HepG2 (cell line): ENCODE measurements around the gene MRAP. TPM values are rescaled to one million over a fixed set of nuclear protein-coding genes. Genes with fewer than 3 reads are reported as not detected.

ENCODE experiments used
- ATRX ChIP-seq: sonication (generic); formaldehyde crosslinking; IDR thresholded peaks from 2 replicates; pipeline ENCODE4 v1.4.0; 2020; ENCODE audit warnings: missing genetic modification reagents, borderline replicate concordance
- CAMTA2 ChIP-seq: sonication (generic); formaldehyde crosslinking; IDR thresholded peaks from 2 replicates; pipeline ENCODE4 v1.4.0; 2020; ENCODE audit warnings: mild to moderate bottlenecking, missing genetic modification reagents, borderline replicate concordance
- E2F1 ChIP-seq: sonication (generic); formaldehyde crosslinking; IDR thresholded peaks from 2 replicates; pipeline ENCODE4 v1.5.0; 2020; ENCODE audit warnings: missing genetic modification reagents
- HOXA3 ChIP-seq: sonication (generic); formaldehyde crosslinking; IDR thresholded peaks from 2 replicates; pipeline ENCODE4 v1.5.0; 2020; ENCODE audit warnings: missing genetic modification reagents
- IRF2 ChIP-seq: IDR thresholded peaks from 2 replicates; pipeline ENCODE4 v1.6.1; 2018; ENCODE audit warnings: missing genetic modification reagents, missing compliant biosample characterization
- MED1 ChIP-seq: sonication (generic); formaldehyde crosslinking; IDR thresholded peaks from 2 replicates; pipeline ENCODE4 v1.4.0; 2020; ENCODE audit warnings: missing genetic modification reagents
- MLLT10 ChIP-seq: sonication (generic); formaldehyde crosslinking; IDR thresholded peaks from 2 replicates; pipeline ENCODE4 v1.4.0; 2020; ENCODE audit warnings: missing genetic modification reagents
- MXI1 ChIP-seq: IDR thresholded peaks from 3 replicates; pipeline ENCODE4 v1.6.1; 2012; ENCODE audit warnings: low read depth, low read length, inconsistent platforms, borderline replicate concordance
- RCOR2 ChIP-seq: IDR thresholded peaks from 2 replicates; pipeline ENCODE4 v1.6.1; 2016; ENCODE audit warnings: missing biosample characterization, missing genetic modification reagents
- ZFP36 ChIP-seq: fragments of 150-350 bp; IDR thresholded peaks from 2 replicates; pipeline ENCODE4 v1.6.1; 2018; ENCODE audit warnings: borderline replicate concordance, low read length, low read depth; ENCODE audit not compliant: partially characterized antibody
- ZFX ChIP-seq: sonication (generic); formaldehyde crosslinking; IDR thresholded peaks from 2 replicates; pipeline ENCODE4 v1.4.0; 2020; ENCODE audit warnings: mild to moderate bottlenecking, low read depth, missing genetic modification reagents, moderate library complexity
- ZKSCAN5 ChIP-seq: sonication (generic); formaldehyde crosslinking; IDR thresholded peaks from 2 replicates; pipeline ENCODE4 v1.5.1; 2020; ENCODE audit warnings: mild to moderate bottlenecking, missing genetic modification reagents
- ZNF260 ChIP-seq: sonication (generic); formaldehyde crosslinking; IDR thresholded peaks from 2 replicates; pipeline ENCODE4 v1.4.0; 2020; ENCODE audit warnings: missing genetic modification reagents, low read depth, mild to moderate bottlenecking, borderline replicate concordance
- ZNF709 ChIP-seq: sonication (generic); formaldehyde crosslinking; IDR thresholded peaks from 2 replicates; pipeline ENCODE4 v1.5.0; 2020; ENCODE audit warnings: mild to moderate bottlenecking, missing genetic modification reagents
- ZSCAN22 ChIP-seq: sonication (generic); formaldehyde crosslinking; IDR thresholded peaks from 2 replicates; pipeline ENCODE4 v1.4.0; 2020; ENCODE audit warnings: mild to moderate bottlenecking, missing genetic modification reagents
- polyA plus RNA-seq, 8 experiments: library from polyadenylated mRNA; depleted of rRNA in 3 of 8; stranded (reverse) in 7 of 8; unstranded in 1 of 8; fragments of >200 nt; fragmentation: Illumina TruSeq in 4 of 8; extraction: Trizol in 4 of 8; gene quantifications; 2 replicates each; pipeline versions ENCODE4 v1.2.1 to v1.2.3, GENCODE V29; 2011 to 2016; ENCODE audit warnings: low read depth in 4 of 8, missing spikeins in 1 of 8, mixed read lengths in 1 of 8; ENCODE audit not compliant: insufficient read depth in 1 of 8
- total RNA-seq, 5 experiments: library from RNA; depleted of rRNA; stranded (reverse); fragments of >200 nt; fragmentation: Illumina TruSeq; extraction: Trizol; gene quantifications; 2 replicates each; pipeline ENCODE4 v1.2.3, GENCODE V29; 2016; ENCODE audit warnings: low read depth in 1 of 5
- TF ChIP-seq, protein P1 (sequence below): sonication (generic); formaldehyde crosslinking; IDR thresholded peaks from 2 replicates; pipeline ENCODE4 v1.8.0; 2022; ENCODE audit warnings: missing genetic modification reagents, mild to moderate bottlenecking, moderate library complexity, borderline replicate concordance
- TF ChIP-seq, protein P2 (sequence below): sonication (generic); IDR thresholded peaks from 2 replicates; pipeline ENCODE4 v1.6.1; 2016; ENCODE audit warnings: low read depth, borderline replicate concordance
- TF ChIP-seq, protein P3 (sequence below): IDR thresholded peaks from 2 replicates; pipeline ENCODE4 v1.4.0; 2020; ENCODE audit warnings: mild to moderate bottlenecking, missing genetic modification reagents
- TF ChIP-seq, protein P4 (sequence below): IDR thresholded peaks from 2 replicates; pipeline ENCODE4 v1.6.1; 2018; ENCODE audit warnings: missing genetic modification reagents, mild to moderate bottlenecking, missing compliant biosample characterization

Gene MRAP
- total and polyA plus RNA-seq, 2 of the 13 experiments (the other 11 are each of a cell fraction or from before 2014, with no cell fraction given) = 0.46 to 1.2 TPM

DNA sequence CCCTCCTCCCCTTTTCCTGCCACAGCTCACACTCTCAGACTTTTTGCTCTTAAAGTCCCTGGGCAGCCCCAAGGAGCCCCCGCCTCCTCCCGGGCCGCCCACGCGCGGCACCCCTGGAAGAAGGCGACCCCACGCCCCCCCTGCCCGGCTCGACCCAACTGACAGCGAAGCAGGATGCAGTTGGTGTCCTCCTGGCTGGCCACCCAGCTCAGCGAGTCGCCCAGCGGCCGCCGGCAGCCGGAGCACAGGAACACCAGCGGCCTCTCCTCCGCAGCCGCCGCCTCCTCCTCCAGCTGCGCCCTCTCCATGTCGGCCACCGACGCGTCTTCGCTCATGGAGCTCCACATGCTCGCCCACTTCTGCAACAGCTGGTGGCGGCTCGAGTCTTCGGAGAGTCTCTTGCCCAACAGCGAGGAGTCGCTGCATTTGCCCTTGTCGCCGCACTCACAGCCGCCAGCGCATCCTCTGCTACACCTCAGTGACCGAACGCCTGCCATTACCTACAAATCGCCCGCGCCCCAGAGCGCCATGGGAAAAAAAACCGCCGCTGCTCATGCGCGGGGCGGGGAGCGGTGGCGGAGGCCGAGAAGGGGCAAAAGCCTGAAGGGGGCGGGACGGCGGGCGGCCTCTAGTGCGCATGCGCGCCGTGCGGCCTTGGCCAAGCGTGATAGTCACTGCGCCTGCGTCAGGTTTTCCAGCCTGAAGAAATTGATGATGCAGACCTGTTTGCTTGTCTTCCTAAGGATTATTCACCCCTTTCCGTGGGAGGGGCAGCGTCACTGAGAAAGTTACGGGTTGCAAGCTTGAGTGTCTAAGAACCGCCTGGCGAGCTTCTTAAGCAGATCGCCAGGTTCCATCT lies 19.9 kb upstream of the MRAP start, which contains the start of gene MIS18A (continued):
- no peak for TF ChIP-seq ATRX
- 0 out of 2 replicates have a peak, but pooled peaks have one; percentile 31 for TF ChIP-seq ZNF709
- peak; percentile 59; the same call in 1 of the 2 replicates for TF ChIP-seq E2F1 (CRISPR knock-in tag)
- no peak for TF ChIP-seq ZKSCAN5
- TF ChIP-seq MED1 = peak; percentile 27; the same call in 1 of the 2 replicates
- TF ChIP-seq ZSCAN22 (CRISPR knock-in tag) = no peak
- 0 out of 2 replicates have a peak, but pooled peaks have one; percentile 84 for TF ChIP-seq CAMTA2 (CRISPR knock-in tag)
- TF ChIP-seq IRF2 = peak; percentile 75; the same call in 1 of the 2 replicates
- no peak for TF ChIP-seq RCOR2 (CRISPR knock-in tag)
- TF ChIP-seq ZNF260 = no peak
- TF ChIP-seq, protein P1, sequence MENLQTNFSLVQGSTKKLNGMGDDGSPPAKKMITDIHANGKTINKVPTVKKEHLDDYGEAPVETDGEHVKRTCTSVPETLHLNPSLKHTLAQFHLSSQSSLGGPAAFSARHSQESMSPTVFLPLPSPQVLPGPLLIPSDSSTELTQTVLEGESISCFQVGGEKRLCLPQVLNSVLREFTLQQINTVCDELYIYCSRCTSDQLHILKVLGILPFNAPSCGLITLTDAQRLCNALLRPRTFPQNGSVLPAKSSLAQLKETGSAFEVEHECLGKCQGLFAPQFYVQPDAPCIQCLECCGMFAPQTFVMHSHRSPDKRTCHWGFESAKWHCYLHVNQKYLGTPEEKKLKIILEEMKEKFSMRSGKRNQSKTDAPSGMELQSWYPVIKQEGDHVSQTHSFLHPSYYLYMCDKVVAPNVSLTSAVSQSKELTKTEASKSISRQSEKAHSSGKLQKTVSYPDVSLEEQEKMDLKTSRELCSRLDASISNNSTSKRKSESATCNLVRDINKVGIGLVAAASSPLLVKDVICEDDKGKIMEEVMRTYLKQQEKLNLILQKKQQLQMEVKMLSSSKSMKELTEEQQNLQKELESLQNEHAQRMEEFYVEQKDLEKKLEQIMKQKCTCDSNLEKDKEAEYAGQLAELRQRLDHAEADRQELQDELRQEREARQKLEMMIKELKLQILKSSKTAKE (CRISPR knock-in tag) = no peak
- TF ChIP-seq, protein P2, sequence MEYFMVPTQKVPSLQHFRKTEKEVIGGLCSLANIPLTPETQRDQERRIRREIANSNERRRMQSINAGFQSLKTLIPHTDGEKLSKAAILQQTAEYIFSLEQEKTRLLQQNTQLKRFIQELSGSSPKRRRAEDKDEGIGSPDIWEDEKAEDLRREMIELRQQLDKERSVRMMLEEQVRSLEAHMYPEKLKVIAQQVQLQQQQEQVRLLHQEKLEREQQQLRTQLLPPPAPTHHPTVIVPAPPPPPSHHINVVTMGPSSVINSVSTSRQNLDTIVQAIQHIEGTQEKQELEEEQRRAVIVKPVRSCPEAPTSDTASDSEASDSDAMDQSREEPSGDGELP = peak; percentile 47; the same call in 1 of the 2 replicates
- TF ChIP-seq, protein P3, sequence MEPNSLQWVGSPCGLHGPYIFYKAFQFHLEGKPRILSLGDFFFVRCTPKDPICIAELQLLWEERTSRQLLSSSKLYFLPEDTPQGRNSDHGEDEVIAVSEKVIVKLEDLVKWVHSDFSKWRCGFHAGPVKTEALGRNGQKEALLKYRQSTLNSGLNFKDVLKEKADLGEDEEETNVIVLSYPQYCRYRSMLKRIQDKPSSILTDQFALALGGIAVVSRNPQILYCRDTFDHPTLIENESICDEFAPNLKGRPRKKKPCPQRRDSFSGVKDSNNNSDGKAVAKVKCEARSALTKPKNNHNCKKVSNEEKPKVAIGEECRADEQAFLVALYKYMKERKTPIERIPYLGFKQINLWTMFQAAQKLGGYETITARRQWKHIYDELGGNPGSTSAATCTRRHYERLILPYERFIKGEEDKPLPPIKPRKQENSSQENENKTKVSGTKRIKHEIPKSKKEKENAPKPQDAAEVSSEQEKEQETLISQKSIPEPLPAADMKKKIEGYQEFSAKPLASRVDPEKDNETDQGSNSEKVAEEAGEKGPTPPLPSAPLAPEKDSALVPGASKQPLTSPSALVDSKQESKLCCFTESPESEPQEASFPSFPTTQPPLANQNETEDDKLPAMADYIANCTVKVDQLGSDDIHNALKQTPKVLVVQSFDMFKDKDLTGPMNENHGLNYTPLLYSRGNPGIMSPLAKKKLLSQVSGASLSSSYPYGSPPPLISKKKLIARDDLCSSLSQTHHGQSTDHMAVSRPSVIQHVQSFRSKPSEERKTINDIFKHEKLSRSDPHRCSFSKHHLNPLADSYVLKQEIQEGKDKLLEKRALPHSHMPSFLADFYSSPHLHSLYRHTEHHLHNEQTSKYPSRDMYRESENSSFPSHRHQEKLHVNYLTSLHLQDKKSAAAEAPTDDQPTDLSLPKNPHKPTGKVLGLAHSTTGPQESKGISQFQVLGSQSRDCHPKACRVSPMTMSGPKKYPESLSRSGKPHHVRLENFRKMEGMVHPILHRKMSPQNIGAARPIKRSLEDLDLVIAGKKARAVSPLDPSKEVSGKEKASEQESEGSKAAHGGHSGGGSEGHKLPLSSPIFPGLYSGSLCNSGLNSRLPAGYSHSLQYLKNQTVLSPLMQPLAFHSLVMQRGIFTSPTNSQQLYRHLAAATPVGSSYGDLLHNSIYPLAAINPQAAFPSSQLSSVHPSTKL (CRISPR knock-in tag) = no peak
- no peak for TF ChIP-seq ZFP36
- peak; percentile 76 for TF ChIP-seq ZFX (CRISPR knock-in tag)
- no peak for TF ChIP-seq MLLT10 (CRISPR knock-in tag)
- peak; percentile 71; the same call in 1 of the 2 replicates for TF ChIP-seq HOXA3
- TF ChIP-seq MXI1 = peak; percentile 86; the same call in 2 of the 3 replicates
- TF ChIP-seq, protein P4, sequence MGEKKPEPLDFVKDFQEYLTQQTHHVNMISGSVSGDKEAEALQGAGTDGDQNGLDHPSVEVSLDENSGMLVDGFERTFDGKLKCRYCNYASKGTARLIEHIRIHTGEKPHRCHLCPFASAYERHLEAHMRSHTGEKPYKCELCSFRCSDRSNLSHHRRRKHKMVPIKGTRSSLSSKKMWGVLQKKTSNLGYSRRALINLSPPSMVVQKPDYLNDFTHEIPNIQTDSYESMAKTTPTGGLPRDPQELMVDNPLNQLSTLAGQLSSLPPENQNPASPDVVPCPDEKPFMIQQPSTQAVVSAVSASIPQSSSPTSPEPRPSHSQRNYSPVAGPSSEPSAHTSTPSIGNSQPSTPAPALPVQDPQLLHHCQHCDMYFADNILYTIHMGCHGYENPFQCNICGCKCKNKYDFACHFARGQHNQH (CRISPR knock-in tag) = no peak; the same call in 1 of the 2 replicates
